ENCODE results near the gene MRPL36. TPM values are rescaled to one million over a fixed set of nuclear protein-coding genes. Genes with fewer than 3 reads are reported as not detected.

MRPL36 gene
- total RNA-seq, 3 donors from 2014 or later, result 33.5 to 46.2 (median 41.6) TPM

DNA sequence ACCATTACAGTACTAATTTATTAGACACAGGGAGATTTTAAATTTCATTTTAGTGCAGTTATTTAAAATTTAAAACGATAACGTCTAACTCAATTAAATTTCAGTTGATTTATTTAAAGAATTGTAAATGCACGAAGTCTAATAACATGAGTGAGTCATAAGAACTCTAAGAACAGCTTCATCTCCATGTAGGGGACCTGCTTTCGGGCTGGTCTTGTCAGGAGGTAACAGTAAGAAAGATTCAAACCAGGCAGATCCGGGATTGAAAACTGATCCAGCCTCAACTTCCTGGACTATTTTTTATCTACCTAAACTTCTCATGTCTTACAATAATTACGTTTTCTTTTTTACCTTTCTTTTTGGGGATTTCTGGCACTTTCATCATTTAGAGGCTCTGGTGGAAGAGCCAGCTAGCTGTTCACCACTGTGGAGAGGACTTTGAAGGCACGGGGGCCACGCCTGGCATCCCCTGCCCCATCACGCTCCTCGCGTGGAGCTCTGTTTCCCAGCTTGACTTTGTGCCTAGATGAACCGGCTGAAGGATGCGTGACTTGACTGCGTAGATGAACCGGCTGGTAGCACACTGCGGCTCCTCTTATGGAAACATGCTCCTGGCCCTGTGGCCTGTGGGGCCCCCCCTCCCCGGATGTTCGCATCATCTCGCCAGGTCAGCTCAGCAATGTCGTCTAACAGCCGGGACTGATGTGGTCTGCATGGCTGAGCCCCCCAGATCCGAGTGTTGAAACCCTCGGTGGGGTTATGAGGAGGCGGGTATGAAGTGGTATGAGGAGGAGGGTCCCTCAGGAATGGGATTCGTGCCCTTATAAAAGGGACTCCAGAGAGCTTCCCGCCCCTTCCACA is 27.6 kb upstream of the MRPL36 start:
- H3K27ac ChIP-seq, result no peak overlapping the region
- no peak for DNase-seq (ENCODE audit: low spot score in 2 of 2)
- H3K9me3 ChIP-seq, result peaks cover 0 to 3% of the 10 kb centered on the region in 2 donors
- H3K4me1 ChIP-seq, result no peaks in the 10 kb centered on the region
- H3K4me3 ChIP-seq, result no peak overlapping the region
- intact Hi-C loops (cut with DNase I; ENCODE audit: low total_unique reads), result no loop called here
- no peaks in the 10 kb centered on the region for H3K27me3 ChIP-seq
- H3K36me3 ChIP-seq, result no peaks in the 10 kb centered on the region
- TF ChIP-seq, protein P1, sequence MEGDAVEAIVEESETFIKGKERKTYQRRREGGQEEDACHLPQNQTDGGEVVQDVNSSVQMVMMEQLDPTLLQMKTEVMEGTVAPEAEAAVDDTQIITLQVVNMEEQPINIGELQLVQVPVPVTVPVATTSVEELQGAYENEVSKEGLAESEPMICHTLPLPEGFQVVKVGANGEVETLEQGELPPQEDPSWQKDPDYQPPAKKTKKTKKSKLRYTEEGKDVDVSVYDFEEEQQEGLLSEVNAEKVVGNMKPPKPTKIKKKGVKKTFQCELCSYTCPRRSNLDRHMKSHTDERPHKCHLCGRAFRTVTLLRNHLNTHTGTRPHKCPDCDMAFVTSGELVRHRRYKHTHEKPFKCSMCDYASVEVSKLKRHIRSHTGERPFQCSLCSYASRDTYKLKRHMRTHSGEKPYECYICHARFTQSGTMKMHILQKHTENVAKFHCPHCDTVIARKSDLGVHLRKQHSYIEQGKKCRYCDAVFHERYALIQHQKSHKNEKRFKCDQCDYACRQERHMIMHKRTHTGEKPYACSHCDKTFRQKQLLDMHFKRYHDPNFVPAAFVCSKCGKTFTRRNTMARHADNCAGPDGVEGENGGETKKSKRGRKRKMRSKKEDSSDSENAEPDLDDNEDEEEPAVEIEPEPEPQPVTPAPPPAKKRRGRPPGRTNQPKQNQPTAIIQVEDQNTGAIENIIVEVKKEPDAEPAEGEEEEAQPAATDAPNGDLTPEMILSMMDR (IDR thresholded peaks at IDR 0.05), result no peak
- no peak for TF ChIP-seq POLR2A (IDR thresholded peaks at IDR 0.05)
- no peak for TF ChIP-seq POLR2AphosphoS5 (IDR thresholded peaks at IDR 0.05)

- no peak for DNase-seq (ENCODE audit: low spot score in 2 of 2)
- H3K9me3 ChIP-seq, result peaks cover 0 to 3% of the 10 kb centered on the region in 2 donors
- H3K27me3 ChIP-seq, result no peaks in the 10 kb centered on the region
- H3K36me3 ChIP-seq, result no peaks in the 10 kb centered on the region
- H3K4me1 ChIP-seq, result no peaks in the 10 kb centered on the region
- TF ChIP-seq POLR2A (IDR thresholded peaks at IDR 0.05) (no peak), POLR2AphosphoS5 (IDR thresholded peaks at IDR 0.05) (no peak)
- TF ChIP-seq, protein P1 (IDR thresholded peaks at IDR 0.05), result no peak
- intact Hi-C loops (cut with DNase I; ENCODE audit: low total_unique reads), result no loop called here
- no peak overlapping the region for H3K27ac ChIP-seq
- no peak overlapping the region for H3K4me3 ChIP-seq
These were observed 26.8 kb upstream of the MRPL36 start for GRCh38 chr5:1826235-1826980.

- intact Hi-C loops (cut with DNase I; ENCODE audit: low total_unique reads), result no loop called here
- no peak for TF ChIP-seq POLR2A (IDR thresholded peaks at IDR 0.05)
- TF ChIP-seq POLR2AphosphoS5 (IDR thresholded peaks at IDR 0.05), result no peak
- TF ChIP-seq, protein P1 (IDR thresholded peaks at IDR 0.05), result no peak
- Histone ChIP-seq H3K4me1 (no peaks in the 10 kb centered on the region), H3K27ac (no peak overlapping the region), H3K9me3 (peaks cover 0 to 3% of the 10 kb centered on the region in 2 donors), H3K36me3 (no peaks in the 10 kb centered on the region), H3K27me3 (no peaks in the 10 kb centered on the region), H3K4me3 (no peak overlapping the region)
- no peak for DNase-seq (ENCODE audit: low spot score in 2 of 2)
These were observed 25.5 kb upstream of the MRPL36 start for GRCh38 chr5:1824903-1825841.

- no peak for DNase-seq (ENCODE audit: low spot score in 2 of 2)
- TF ChIP-seq POLR2AphosphoS5 (IDR thresholded peaks at IDR 0.05), result no peak
- Histone ChIP-seq H3K27me3 (no peaks in the 10 kb centered on the region), H3K36me3 (no peaks in the 10 kb centered on the region), H3K9me3 (peaks cover 0 to 3% of the 10 kb centered on the region in 2 donors), H3K4me1 (no peaks in the 10 kb centered on the region), H3K27ac (no peak overlapping the region), H3K4me3 (no peak overlapping the region)
- intact Hi-C loops (cut with DNase I; ENCODE audit: low total_unique reads), result no loop called here
These were observed 24.6 kb upstream of the MRPL36 start for GRCh38 chr5:1824109-1824821.

Measured in breast epithelium (tissue), 4 donors.